ENCODE measurements around the gene SIRPD.
A peak's percentile ranks its signal among the peaks of the same experiment; 100 is the strongest.

Gene SIRPD

GRCh38 chr20:1489325-1489724, 68.2 kb downstream of the SIRPD start:
- H3K36me3 ChIP-seq = peaks cover 0 to 14% (median 0%) of the 10 kb centered on the region in 11 experiments; a peak in 6 of 22 replicates
- H4K20me1 ChIP-seq = peaks cover 0 to 31% (median 0%) of the 10 kb centered on the region in 11 experiments; a peak in 2 of 22 replicates
- peaks cover 39 to 97% (median 60%) of the 10 kb centered on the region in 10 experiments for H3K4me1 ChIP-seq
- TF ChIP-seq Cebpa-rat (IDR thresholded peaks at IDR 0.05) = no peak
- H3K4me2 ChIP-seq = peak overlapping the region in 9 of 11 experiments; percentile 82 to 97 (median 91); a peak in 16 of 22 replicates
- H3K9me3 ChIP-seq (replicated peaks in 1 of 11) = peaks cover 5 to 21% (median 7%) of the 10 kb centered on the region in 11 experiments; a peak in 15 of 22 replicates
- H3K27ac ChIP-seq = peak overlapping the region; percentile 83 to 96 (median 91); a peak in 20 of 22 replicates
- H3K4me3 ChIP-seq = peak overlapping the region in 7 of 10 experiments; percentile 34 to 65 (median 54); a peak in 13 of 20 replicates
- H3K27me3 ChIP-seq = no peaks in the 10 kb centered on the region
- peak overlapping the region in 8 of 11 experiments; percentile 26 to 91 (median 84); a peak in 15 of 22 replicates for H3K9ac ChIP-seq

- no peaks in the 10 kb centered on the region for H3K27me3 ChIP-seq
- peaks cover 0 to 9% (median 6%) of the 10 kb centered on the region in 11 experiments; a peak in 13 of 22 replicates for H3K9me3 ChIP-seq (replicated peaks in 1 of 11)
- peak overlapping the region in 4 of 11 experiments; percentile 30 to 93 (median 92); a peak in 8 of 22 replicates for H3K4me2 ChIP-seq
- H3K36me3 ChIP-seq = peaks cover 0 to 35% (median 0%) of the 10 kb centered on the region in 11 experiments; a peak in 8 of 22 replicates
- H3K4me3 ChIP-seq = peak overlapping the region in 2 of 10 experiments; percentile 16 to 57; a peak in 2 of 20 replicates
- no peak for TF ChIP-seq Cebpa-rat (IDR thresholded peaks at IDR 0.05)
- peaks cover 12 to 95% (median 37%) of the 10 kb centered on the region in 10 experiments for H3K4me1 ChIP-seq
- H3K27ac ChIP-seq = no peak overlapping the region
- peaks cover 0 to 57% (median 0%) of the 10 kb centered on the region in 11 experiments; a peak in 3 of 22 replicates for H4K20me1 ChIP-seq
- H3K9ac ChIP-seq = no peak overlapping the region
Observed at GRCh38 chr20:1486566-1486965, 70.9 kb downstream of the SIRPD start.

- Histone ChIP-seq H3K36me3 (peaks cover 0 to 54% (median 0%) of the 10 kb centered on the region in 11 experiments; a peak in 9 of 22 replicates), H3K27ac (peak overlapping the region in 2 of 11 experiments; percentile 22 to 43; a peak in 3 of 22 replicates), H3K4me3 (peak overlapping the region in 1 of 10 experiments; percentile 9; a peak in 1 of 20 replicates), H3K27me3 (no peaks in the 10 kb centered on the region), H4K20me1 (peaks cover 0 to 76% (median 0%) of the 10 kb centered on the region in 11 experiments; a peak in 5 of 22 replicates), H3K9ac (0 out of 22 replicates have a peak overlapping the region, but pooled peaks of 1 of the 11 experiments have one; percentile 13), H3K4me1 (peaks cover 0 to 98% (median 17%) of the 10 kb centered on the region in 10 experiments; a peak in 15 of 20 replicates), H3K9me3 (replicated peaks in 1 of 11) (peaks cover 0 to 9% (median 6%) of the 10 kb centered on the region in 11 experiments; a peak in 13 of 22 replicates), H3K4me2 (peak overlapping the region in 8 of 11 experiments; percentile 9 to 93 (median 52); a peak in 15 of 22 replicates)
- no peak for TF ChIP-seq Cebpa-rat (IDR thresholded peaks at IDR 0.05)
Observed at GRCh38 chr20:1484438-1485116, 72.9 kb downstream of the SIRPD start.

Data from BLaER1 treated with 17β-estradiol and CSF1 and Interleukin-3, amounts not matched to agents 10 nM and 100 nM (cell line).